Right lobe of liver (tissue), 6 donors: Measurements from ENCODE around the gene TJP2. TPM values are rescaled to one million over a fixed set of nuclear protein-coding genes. Genes with fewer than 3 reads are reported as not detected.
A peak's percentile ranks its signal among the peaks of the same experiment; 100 is the strongest.

Experiments used
- ATAC-seq, 4 donors: fragments of 200-7000 bp; cut with Tn5 transposase; one replicate each; pipeline ENCODE4 v1.9.1; 2020; ENCODE audit warnings: mild to moderate bottlenecking in 4 of 4, moderate library complexity in 4 of 4
- DNase-seq, 3 donors: peaks; one replicate each; pipeline ENCODE4 v3.0.0-alpha.2; 2020
- H3K27ac ChIP-seq, 3 donors: fragments of 200-600 bp; one replicate each; pipeline ENCODE4 v1.8.0; 2022
- H3K27me3 ChIP-seq, 2 donors: fragments of 200-600 bp; one replicate each; pipeline ENCODE4 v1.8.0; 2022
- H3K36me3 ChIP-seq, 4 donors: fragments of 200-600 bp; sonication (generic) in 1 of 4; one replicate each; pipeline versions ENCODE4 v1.5.1 to v1.8.0; 2017 to 2022; ENCODE audit warnings: control low read depth in 1 of 4
- H3K4me1 ChIP-seq, 4 donors: fragments of 200-600 bp; sonication (generic) in 1 of 4; one replicate each; pipeline versions ENCODE4 v1.5.1 to v1.8.0; 2017 to 2022; ENCODE audit warnings: control low read depth in 1 of 4
- H3K4me3 ChIP-seq, 3 donors: fragments of 200-600 bp; one replicate each; pipeline ENCODE4 v1.8.0; 2022
- H3K9me3 ChIP-seq, 4 donors: fragments of 200-600 bp; sonication (generic) in 1 of 4; one replicate each; pipeline versions ENCODE4 v1.5.1 to v1.8.0; 2017 to 2022; ENCODE audit warnings: control low read depth in 1 of 4
- POLR2A ChIP-seq: fragments of 450-650 bp; IDR thresholded peaks from one replicate; pipeline ENCODE4 v1.6.1; 2017; ENCODE audit warnings: antibody characterized with exemption, mild to moderate bottlenecking
- WGBS: methylation state at CpG from one replicate; pipeline ENCODE4 v1.1.6; 2018; ENCODE audit warnings: low coverage, low lambda C conversion rate; ENCODE audit not compliant: insufficient coverage; ENCODE audit errors: missing lambda C conversion rate; 5-methylcytosine and 5-hydroxymethylcytosine counted together
- intact Hi-C, 2 donors: fragments of 100-400 bp; cut with DNase I; formaldehyde crosslinking; loops; one replicate each; pipeline versions ENCODE4 v1.11.2 to v1.14.1; 2022
- total RNA-seq, 6 experiments: library from RNA; depleted of rRNA in 2 of 6; stranded (reverse); fragments of >200 nt in 2 of 6; fragmentation: NEBNext Ultra II Directional in 3 of 6; extraction: Animal tissue kit (Norgen Biotek cat#: 25700) in 3 of 6; gene quantifications; one replicate each; pipeline versions ENCODE4 v1.1.0 to v1.2.4, GENCODE V29; 2016 to 2023
- TF ChIP-seq, protein P1 (sequence below), 4 donors: fragments of 200-600 bp in 3 of 4; fragments of 450-650 bp in 1 of 4; IDR thresholded peaks; one replicate each; pipeline versions ENCODE4 v1.5.1 to v1.8.0; 2016 to 2022; ENCODE audit warnings: antibody characterized with exemption in 4 of 4, mild to moderate bottlenecking in 2 of 4
- donor health status: DM: no; HTN: yes; CAD: no.
- donor health status: DM: no; HTN: no; CAD: no.
- donor health status: DM: no; HTN: no; CAD: no.
- donor health status: DM: no; HTN: yes; CAD: no.
- donor health status: DM: no; HTN: yes; CAD: no.

The TJP2 gene
- total RNA-seq, 6 experiments from 2014 or later: 62.0 to 129 (median 81.7) TPM

DNA sequence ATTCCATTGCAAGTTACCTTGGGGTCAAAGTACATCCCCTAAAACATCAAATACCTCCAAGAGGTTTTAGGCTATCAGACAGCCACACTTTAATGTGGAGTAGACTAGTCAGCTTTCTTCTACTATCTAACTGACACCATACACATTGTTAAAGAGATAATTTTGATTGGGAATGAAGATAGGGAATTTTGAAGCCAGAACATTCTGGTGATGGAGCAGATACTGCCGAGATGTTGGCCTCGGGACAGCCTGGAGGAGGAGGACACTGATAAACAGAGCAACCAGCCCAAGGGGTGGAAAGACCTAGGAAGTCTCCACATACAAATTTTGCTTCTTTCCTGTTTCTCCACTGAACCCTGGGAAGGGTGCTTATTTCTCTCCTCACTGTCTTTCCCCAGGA is 14.9 kb downstream of the TJP2 start:
- H3K27ac ChIP-seq: peak overlapping the region; percentile 43 to 64 (median 47)
- no peaks in the 10 kb centered on the region for H3K27me3 ChIP-seq
- TF ChIP-seq POLR2A: no peak
- TF ChIP-seq, protein P1, sequence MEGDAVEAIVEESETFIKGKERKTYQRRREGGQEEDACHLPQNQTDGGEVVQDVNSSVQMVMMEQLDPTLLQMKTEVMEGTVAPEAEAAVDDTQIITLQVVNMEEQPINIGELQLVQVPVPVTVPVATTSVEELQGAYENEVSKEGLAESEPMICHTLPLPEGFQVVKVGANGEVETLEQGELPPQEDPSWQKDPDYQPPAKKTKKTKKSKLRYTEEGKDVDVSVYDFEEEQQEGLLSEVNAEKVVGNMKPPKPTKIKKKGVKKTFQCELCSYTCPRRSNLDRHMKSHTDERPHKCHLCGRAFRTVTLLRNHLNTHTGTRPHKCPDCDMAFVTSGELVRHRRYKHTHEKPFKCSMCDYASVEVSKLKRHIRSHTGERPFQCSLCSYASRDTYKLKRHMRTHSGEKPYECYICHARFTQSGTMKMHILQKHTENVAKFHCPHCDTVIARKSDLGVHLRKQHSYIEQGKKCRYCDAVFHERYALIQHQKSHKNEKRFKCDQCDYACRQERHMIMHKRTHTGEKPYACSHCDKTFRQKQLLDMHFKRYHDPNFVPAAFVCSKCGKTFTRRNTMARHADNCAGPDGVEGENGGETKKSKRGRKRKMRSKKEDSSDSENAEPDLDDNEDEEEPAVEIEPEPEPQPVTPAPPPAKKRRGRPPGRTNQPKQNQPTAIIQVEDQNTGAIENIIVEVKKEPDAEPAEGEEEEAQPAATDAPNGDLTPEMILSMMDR (IDR thresholded peaks at IDR 0.05): no peak
- WGBS: 26% methylated on average over 2 of the region's 2 CpGs
- DNase-seq: no peak
- peaks cover 0 to 71% (median 31%) of the 10 kb centered on the region in 4 donors for H3K4me1 ChIP-seq
- intact Hi-C loops: no loop called here
- ATAC-seq: peak in 1 of 4 donors; percentile 4
- H3K9me3 ChIP-seq: no peaks in the 10 kb centered on the region
- no peak overlapping the region for H3K4me3 ChIP-seq
- H3K36me3 ChIP-seq: no peaks in the 10 kb centered on the region

DNA sequence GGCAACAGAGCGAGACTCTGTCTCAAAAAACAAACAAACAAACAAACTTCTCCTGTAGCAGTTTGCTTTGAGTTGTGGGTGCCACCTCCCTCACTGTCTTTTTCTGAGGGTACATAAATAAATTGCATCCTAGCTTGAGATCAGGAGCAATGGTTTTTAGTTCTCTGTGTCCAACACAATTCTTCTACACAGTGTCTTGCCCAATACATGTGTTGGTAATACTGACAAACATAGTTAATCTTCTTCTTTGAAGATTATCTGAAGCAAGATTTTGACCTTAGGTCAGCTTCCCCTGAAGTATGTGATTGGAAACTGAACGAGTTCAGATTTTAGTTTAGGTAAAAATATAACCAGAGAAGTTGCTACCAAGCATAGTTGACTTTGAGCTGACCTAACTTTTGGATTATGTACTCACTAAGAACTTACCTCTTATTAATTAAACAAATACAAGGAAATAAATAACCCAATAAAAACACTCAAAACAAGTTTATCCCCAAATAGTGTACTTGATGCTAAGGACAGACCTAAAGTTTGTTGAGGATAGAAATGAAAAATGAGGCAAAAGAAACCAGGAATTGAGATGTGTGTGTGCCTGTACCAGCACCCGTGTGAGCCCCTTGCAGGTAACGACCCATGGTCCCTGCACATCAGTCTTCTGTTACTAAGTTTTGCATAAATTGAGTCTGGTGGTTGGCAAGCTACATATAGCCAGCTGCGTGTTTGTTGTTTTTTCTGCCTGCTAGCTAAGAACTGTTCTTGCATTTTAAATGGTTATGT is 16.2 kb downstream of the TJP2 start:
- Histone ChIP-seq H3K9me3 (no peaks in the 10 kb centered on the region), H3K4me1 (peaks cover 0 to 77% (median 35%) of the 10 kb centered on the region in 4 donors), H3K4me3 (no peak overlapping the region), H3K36me3 (no peaks in the 10 kb centered on the region), H3K27ac (peak overlapping the region in 2 of 3 donors; percentile 34 to 64), H3K27me3 (no peaks in the 10 kb centered on the region)
- intact Hi-C loops: loop anchor here in 1 of 2 donors (10.0 kb wide), 1 partner anchor 135 kb away; no protein-coding TSS in a partner anchor
- ATAC-seq (peak; percentile 46 to 79 (median 66)), DNase-seq (no peak)
- WGBS: 14% methylated on average over 5 of the region's 5 CpGs
- TF ChIP-seq POLR2A: no peak
- TF ChIP-seq, protein P1 (IDR thresholded peaks at IDR 0.05): no peak

DNA sequence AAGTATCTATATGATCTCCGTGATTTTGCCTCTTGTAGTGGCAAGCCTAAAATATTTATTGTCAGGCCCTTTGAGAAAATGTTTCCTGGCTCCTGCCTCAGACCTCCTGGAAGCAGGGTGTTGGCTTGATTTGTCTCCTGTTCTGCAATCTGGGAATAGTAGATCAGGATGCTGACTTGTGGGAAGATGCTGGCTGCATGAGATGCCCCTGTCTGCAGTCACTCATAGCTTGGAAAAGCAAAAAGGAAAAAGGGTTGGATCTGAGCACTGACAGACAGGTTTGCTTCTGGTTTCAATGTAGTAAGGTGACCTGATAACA is 16.7 kb downstream of the TJP2 start:
- Histone ChIP-seq H3K9me3 (no peaks in the 10 kb centered on the region), H3K4me3 (no peak overlapping the region), H3K36me3 (no peaks in the 10 kb centered on the region), H3K27me3 (no peaks in the 10 kb centered on the region), H3K4me1 (peaks cover 0 to 82% (median 35%) of the 10 kb centered on the region in 4 donors), H3K27ac (peak overlapping the region in 2 of 3 donors; percentile 34 to 64)
- intact Hi-C loops: loop anchor here in 1 of 2 donors (10.0 kb wide), 1 partner anchor 136 kb away; no protein-coding TSS in a partner anchor
- no peak for TF ChIP-seq POLR2A
- ATAC-seq (no peak), DNase-seq (no peak)
- WGBS: 36% methylated on average over 1 of the region's 1 CpG

DNA sequence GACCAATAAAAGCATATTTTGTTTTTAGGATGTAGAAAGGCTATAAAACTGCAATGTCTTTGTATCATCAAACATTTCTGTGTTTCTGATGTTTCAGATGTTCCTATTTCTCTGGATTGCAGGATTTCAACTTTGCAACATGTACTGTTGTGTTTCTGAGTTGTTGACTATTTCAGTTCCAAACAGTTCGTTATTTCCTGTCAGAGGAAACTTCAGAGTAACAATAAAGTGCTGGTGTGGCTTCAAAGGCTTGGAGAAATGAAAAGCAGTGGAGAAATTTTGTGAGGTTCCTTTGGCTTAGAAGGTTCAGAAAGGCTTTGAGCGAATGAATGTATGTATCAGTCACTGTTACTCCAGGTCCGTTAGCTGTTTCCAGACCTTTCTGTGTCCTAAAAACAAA is 17.2 kb downstream of the TJP2 start:
- peak overlapping the region in 2 of 3 donors; percentile 12 to 64 for H3K27ac ChIP-seq
- no peaks in the 10 kb centered on the region for H3K36me3 ChIP-seq
- ATAC-seq: no peak
- H3K4me1 ChIP-seq: peaks cover 0 to 82% (median 35%) of the 10 kb centered on the region in 4 donors
- intact Hi-C loops: loop anchor here in 1 of 2 donors (10.0 kb wide), 1 partner anchor 136 kb away; no protein-coding TSS in a partner anchor
- WGBS: 7% methylated on average over 2 of the region's 3 CpGs
- no peak overlapping the region for H3K4me3 ChIP-seq
- H3K27me3 ChIP-seq: no peaks in the 10 kb centered on the region
- no peak for TF ChIP-seq POLR2A
- TF ChIP-seq, protein P1 (IDR thresholded peaks at IDR 0.05): no peak
- DNase-seq: no peak
- no peaks in the 10 kb centered on the region for H3K9me3 ChIP-seq

DNA sequence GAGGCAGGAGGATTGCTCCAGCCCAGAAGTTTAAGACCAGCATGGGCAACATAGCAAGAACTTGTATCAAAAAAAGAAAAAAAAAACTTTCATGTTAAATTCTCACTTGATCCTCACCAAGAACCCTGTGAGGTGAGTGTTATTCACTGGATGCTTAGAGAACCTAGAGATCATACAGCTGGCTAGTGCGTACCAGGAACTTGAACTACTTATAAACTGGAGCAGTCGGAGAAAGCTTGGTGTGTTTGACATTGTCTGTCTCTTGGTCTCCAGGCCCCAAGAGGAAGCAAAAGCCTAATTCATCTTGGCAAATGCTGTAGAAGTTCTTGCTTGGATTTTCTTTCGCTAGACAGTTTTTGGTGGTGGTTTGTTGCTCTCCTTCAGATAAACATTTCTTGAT is 18.1 kb downstream of the TJP2 start:
- Histone ChIP-seq H3K4me3 (no peak overlapping the region), H3K27me3 (no peaks in the 10 kb centered on the region), H3K9me3 (no peaks in the 10 kb centered on the region), H3K27ac (peak overlapping the region in 1 of 3 donors; percentile 64), H3K36me3 (no peaks in the 10 kb centered on the region), H3K4me1 (peaks cover 0 to 75% (median 32%) of the 10 kb centered on the region in 4 donors)
- 90% methylated on average over 3 of the region's 3 CpGs for WGBS
- intact Hi-C loops: loop anchor here in 1 of 2 donors (10.0 kb wide), 1 partner anchor 137 kb away; no protein-coding TSS in a partner anchor
- no peak for ATAC-seq
- TF ChIP-seq, protein P1 (IDR thresholded peaks at IDR 0.05): no peak
- no peak for TF ChIP-seq POLR2A
- DNase-seq: no peak
